Smooth muscle cell of bladder (primary cell): ENCODE measurements around the gene SGMS1. TPM values are rescaled to one million over a fixed set of nuclear protein-coding genes. Genes with fewer than 3 reads are reported as not detected.

Experiments used
- total RNA-seq: library from RNA; depleted of rRNA; stranded (reverse); fragments of >200 nt; gene quantifications from 2 replicates; pipeline ENCODE4 v1.2.3, GENCODE V29; 2014

SGMS1 gene
- total RNA-seq, result 53.8 and 55.6 TPM in 2 replicates

DNA sequence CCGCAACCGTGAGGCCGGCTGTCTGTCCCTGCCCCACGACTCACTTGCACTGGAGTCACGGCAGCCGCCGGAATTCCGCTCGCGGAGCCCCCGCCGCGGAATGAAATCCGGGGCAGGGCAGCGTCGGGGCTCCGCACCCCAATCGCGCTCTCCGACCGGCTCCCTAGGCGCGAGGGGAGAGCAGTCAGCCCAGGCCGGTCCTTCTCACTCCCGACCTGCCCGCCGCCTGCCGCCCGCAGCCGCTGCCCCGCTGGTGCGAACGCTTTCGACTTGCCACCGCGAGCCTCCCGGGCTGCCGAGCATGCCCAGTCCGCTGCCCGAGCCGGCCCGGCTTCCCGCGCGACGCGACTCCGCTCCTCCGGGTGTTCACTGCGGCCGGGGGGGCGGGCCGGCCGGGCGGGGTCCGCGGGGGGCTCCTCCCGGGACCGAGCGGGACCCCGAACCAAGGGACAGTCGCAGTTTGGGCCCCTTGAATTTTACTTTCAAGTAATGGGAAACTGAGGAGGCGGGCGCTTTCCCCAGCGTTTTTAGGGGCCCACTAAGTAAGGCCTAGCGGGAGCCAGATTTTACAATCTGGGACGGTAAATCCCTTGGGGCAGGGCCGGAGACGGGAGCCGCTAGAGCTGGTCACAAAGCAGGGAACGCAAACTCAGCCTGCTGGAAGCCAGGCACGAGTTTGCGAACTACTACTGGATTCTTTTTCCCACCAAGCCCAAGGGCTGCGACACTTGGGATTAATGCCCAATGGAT, at the start of gene SGMS1:
Gene SGMS1, minus strand, starts transcription at position 294 of the 750 bp plus-strand sequence. CDS start 279,842 bp downstream, outside the sequence.

Other genes with a start within 250 kb of the SGMS1 start
- gene ASAH2B, start 116.0 kb upstream of the SGMS1 start, total RNA-seq, result 2.3 and 2.4 TPM in 2 replicates